ENCODE results near the gene IST1.

Gene IST1

DNA sequence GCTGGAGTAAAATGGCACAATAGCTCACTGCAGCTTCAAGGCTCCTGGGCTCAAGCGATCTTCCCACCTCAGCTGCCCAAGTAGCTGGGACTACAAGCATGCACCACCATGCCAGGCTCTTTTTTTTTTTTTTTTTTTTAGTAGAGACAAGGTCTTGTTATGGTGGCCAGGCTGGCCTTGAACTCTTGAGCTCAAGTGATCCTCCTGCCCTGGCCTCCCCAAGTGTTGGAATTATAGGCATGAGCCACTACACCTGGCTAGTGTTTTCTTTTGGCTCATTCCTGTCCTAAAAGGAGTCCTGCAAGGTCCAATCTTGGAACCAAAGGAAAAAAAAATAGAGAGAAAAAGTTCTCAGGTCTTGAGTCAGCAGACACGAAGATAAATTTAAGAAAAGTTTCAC, 74.0 kb downstream of the IST1 start:
- DNase-seq = no peak

DNA sequence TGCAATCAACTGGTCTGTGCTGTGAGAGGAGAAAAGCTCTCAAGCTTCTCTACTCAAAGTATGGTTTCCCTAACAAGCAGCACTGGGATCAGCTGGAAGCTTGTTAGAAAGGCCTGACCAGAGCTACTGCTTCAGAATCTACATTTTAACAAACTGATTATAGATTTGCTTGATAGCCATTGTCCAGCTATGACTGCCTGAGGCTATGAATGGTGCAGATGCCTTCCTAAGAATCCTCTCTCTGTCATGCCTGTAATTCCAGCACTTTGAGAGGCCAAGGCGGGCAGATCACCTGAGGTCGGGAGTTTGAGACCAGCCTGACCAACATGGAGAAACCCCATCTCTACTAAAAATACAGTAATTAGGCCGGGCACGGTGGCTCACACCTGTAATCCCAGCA, 76.2 kb downstream of the IST1 start:
- DNase-seq = no peak

DNA sequence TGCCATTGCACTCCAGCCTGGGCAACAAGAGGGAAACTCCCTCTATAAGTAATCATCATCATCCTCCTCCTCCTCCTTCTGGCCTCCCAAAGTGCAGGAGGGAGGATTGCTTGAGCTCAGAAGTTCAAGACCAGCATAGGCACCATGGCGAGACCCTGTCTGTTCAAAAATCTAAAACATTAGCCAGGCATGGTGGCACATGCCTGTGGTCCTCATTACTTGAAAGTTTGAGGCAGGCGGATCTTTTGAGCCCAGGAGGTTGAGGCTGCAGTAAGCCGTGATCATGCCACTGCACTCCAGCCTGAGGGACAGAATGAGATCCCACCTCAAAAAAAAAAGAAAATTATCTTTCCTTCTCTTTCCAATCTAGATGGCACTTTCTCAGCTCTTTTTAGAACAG, 77.0 kb downstream of the IST1 start:
- no peak for DNase-seq

DNA sequence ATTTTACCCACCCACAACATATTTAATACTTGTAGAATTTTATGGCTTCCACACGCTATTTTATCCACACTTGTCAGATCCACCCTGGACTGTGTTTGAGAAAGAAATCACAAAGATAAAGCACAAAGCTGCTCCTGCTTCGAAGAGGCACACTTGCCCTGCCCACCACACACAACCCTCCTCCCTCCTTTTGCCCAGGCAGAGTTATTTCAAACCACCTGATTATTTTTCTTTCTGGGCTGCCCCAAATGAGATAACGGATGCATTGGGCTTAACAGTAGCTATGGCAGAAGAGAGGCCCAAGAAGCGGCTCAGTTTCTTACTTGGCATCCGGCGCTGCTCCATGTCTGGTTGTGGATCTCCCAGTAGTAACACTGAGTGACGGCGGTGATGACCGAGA, 77.7 kb downstream of the IST1 start:
- no peak for DNase-seq

DNA sequence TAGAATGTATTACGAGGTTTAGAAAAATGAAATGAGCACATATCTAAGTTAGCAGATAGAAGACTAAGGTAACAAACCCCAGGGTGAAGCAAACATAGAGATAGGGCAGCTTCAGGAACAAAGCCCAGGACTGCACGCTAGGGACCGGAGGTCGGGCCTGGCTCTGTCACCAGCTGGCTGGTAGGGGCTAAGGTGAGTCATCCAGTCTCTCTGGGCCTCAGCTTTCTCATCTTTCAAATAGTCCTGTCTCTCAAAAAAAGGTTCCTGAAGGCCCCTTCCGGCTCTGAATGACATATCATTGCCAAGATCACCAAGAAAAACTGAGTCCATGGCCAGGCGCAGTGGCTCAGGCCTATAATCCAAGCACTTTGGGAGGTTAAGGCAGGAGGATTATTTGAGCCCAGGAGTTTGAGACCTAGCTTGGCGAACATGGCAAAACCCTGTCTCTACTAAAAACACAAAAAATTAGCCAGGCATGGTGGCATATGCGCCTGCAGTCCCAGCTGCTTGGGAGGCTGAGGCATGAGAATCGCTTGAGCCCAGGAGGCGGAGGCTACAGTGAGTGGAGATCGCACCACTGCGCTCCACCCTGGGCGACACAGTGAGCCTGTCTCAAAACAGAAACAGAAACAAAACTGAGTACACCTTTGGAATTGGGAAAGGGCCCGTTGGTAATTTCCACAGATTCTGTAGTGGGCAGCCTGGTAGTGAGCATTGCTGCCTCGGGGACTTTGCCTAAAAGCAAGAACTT, 78.9 kb downstream of the IST1 start:
- no peak for DNase-seq

Measured in NCI-H510A treated with DMSO at 0.1 percent for 48 hours (cell line).